ENCODE data around the gene EXOC2. TPM values are rescaled to one million over a fixed set of nuclear protein-coding genes. Genes with fewer than 3 reads are reported as not detected.

The EXOC2 gene
- total RNA-seq, 1 donor from 2014 or later = 30.1 TPM

- peaks cover 21% of the 10 kb centered on the region for H3K4me1 Mint-ChIP-seq (ENCODE audit: unreplicated experiment)
- H3K36me3 Mint-ChIP-seq (ENCODE audit: unreplicated experiment) = peaks cover 23% of the 10 kb centered on the region
- DNase-seq (ENCODE audit: extremely low spot score, unreplicated experiment) = no peak
- H3K27ac Mint-ChIP-seq (ENCODE audit: unreplicated experiment) = no peak overlapping the region
- no peak overlapping the region for H3K4me3 Mint-ChIP-seq (ENCODE audit: unreplicated experiment)
- no peak for TF ChIP-seq CTCF (IDR thresholded peaks at IDR 0.05)
- no peaks in the 10 kb centered on the region for H3K27me3 Mint-ChIP-seq (ENCODE audit: unreplicated experiment)
- no peaks in the 10 kb centered on the region for H3K9me3 Mint-ChIP-seq (ENCODE audit: unreplicated experiment)
Measured at GRCh38 chr6:548091-548490, 144.8 kb downstream of the EXOC2 start.

GRCh38 chr6:540490-540889 is 152.4 kb downstream of the EXOC2 start:
- H3K4me1 Mint-ChIP-seq (ENCODE audit: unreplicated experiment) = no peaks in the 10 kb centered on the region
- H3K36me3 Mint-ChIP-seq (ENCODE audit: unreplicated experiment) = peaks cover 67% of the 10 kb centered on the region
- H3K4me3 Mint-ChIP-seq (ENCODE audit: unreplicated experiment) = no peak overlapping the region
- H3K27ac Mint-ChIP-seq (ENCODE audit: unreplicated experiment) = no peak overlapping the region
- H3K9me3 Mint-ChIP-seq (ENCODE audit: unreplicated experiment) = peaks cover 16% of the 10 kb centered on the region
- H3K27me3 Mint-ChIP-seq (ENCODE audit: unreplicated experiment) = no peaks in the 10 kb centered on the region
- no peak for TF ChIP-seq CTCF (IDR thresholded peaks at IDR 0.05)
- no peak for DNase-seq (ENCODE audit: extremely low spot score, unreplicated experiment)

GRCh38 chr6:537114-537513 is 155.8 kb downstream of the EXOC2 start:
- peaks cover 16% of the 10 kb centered on the region for H3K9me3 Mint-ChIP-seq (ENCODE audit: unreplicated experiment)
- no peak for TF ChIP-seq CTCF (IDR thresholded peaks at IDR 0.05)
- no peak overlapping the region for H3K4me3 Mint-ChIP-seq (ENCODE audit: unreplicated experiment)
- H3K27ac Mint-ChIP-seq (ENCODE audit: unreplicated experiment) = no peak overlapping the region
- DNase-seq (ENCODE audit: extremely low spot score, unreplicated experiment) = no peak
- H3K36me3 Mint-ChIP-seq (ENCODE audit: unreplicated experiment) = peaks cover 45% of the 10 kb centered on the region
- H3K4me1 Mint-ChIP-seq (ENCODE audit: unreplicated experiment) = no peaks in the 10 kb centered on the region
- no peaks in the 10 kb centered on the region for H3K27me3 Mint-ChIP-seq (ENCODE audit: unreplicated experiment)

- Mint-ChIP-seq H3K36me3 (ENCODE audit: unreplicated experiment) (peaks cover 12% of the 10 kb centered on the region), H3K27me3 (ENCODE audit: unreplicated experiment) (no peaks in the 10 kb centered on the region), H3K9me3 (ENCODE audit: unreplicated experiment) (no peaks in the 10 kb centered on the region), H3K4me3 (ENCODE audit: unreplicated experiment) (no peak overlapping the region), H3K4me1 (ENCODE audit: unreplicated experiment) (no peaks in the 10 kb centered on the region), H3K27ac (ENCODE audit: unreplicated experiment) (no peak overlapping the region)
- no peak for DNase-seq (ENCODE audit: extremely low spot score, unreplicated experiment)
- TF ChIP-seq CTCF (IDR thresholded peaks at IDR 0.05) = no peak
Measured at GRCh38 chr6:530425-530824, 162.5 kb downstream of the EXOC2 start.

GRCh38 chr6:528989-529388 is 163.9 kb downstream of the EXOC2 start:
- H3K9me3 Mint-ChIP-seq (ENCODE audit: unreplicated experiment) = no peaks in the 10 kb centered on the region
- H3K27me3 Mint-ChIP-seq (ENCODE audit: unreplicated experiment) = no peaks in the 10 kb centered on the region

More at GRCh38 chr6:528989-529388, 163.9 kb downstream of the EXOC2 start:
- Mint-ChIP-seq H3K4me1 (ENCODE audit: unreplicated experiment) (no peaks in the 10 kb centered on the region), H3K27ac (ENCODE audit: unreplicated experiment) (no peak overlapping the region), H3K4me3 (ENCODE audit: unreplicated experiment) (no peak overlapping the region), H3K36me3 (ENCODE audit: unreplicated experiment) (peaks cover 15% of the 10 kb centered on the region)
- DNase-seq (ENCODE audit: extremely low spot score, unreplicated experiment) = no peak
- no peak for TF ChIP-seq CTCF (IDR thresholded peaks at IDR 0.05)

Measured in osteocyte (in vitro differentiated cells).